Neural cell (in vitro differentiated cells): ENCODE results near the gene TRMT5. TPM values are rescaled to one million over a fixed set of nuclear protein-coding genes. Genes with fewer than 3 reads are reported as not detected.

Experiments
- H2AFZ ChIP-seq: fragments of 200-600, 300-800 bp; sonication (generic), shearing (Covaris generic); 2 replicates; pipeline ENCODE4 v1.6.0; 2014; ENCODE audit warnings: low read depth, mild to moderate bottlenecking, antibody characterized with exemption, low read length, moderate library complexity
- H3F3A ChIP-seq: fragments of 200-600 bp; shearing (Covaris generic); 2 replicates; pipeline ENCODE4 v1.6.1; 2016; ENCODE audit warnings: mild to moderate bottlenecking, moderate library complexity, mixed read lengths, antibody characterized with exemption, low read length; ENCODE audit not compliant: insufficient read depth, poor library complexity, severe bottlenecking
- H3K27ac ChIP-seq: fragments of 200-600, 300-800 bp; sonication (generic), shearing (Covaris generic); 2 replicates; pipeline ENCODE4 v1.5.1; 2014; ENCODE audit warnings: mild to moderate bottlenecking, low read length, moderate library complexity
- H3K27me3 ChIP-seq: fragments of 300-800, 200-600 bp; sonication (generic), shearing (Covaris generic); 2 replicates; pipeline ENCODE4 v1.6.0; 2014; ENCODE audit warnings: mild to moderate bottlenecking, low read depth, low read length, moderate library complexity; ENCODE audit not compliant: insufficient read depth
- H3K36me3 ChIP-seq: fragments of 300-800, 200-600 bp; sonication (generic), shearing (Covaris generic); 2 replicates; pipeline ENCODE4 v1.5.1; 2014; ENCODE audit warnings: mild to moderate bottlenecking, antibody characterized with exemption, low read length, moderate library complexity; ENCODE audit not compliant: insufficient read depth
- H3K4me2 ChIP-seq: fragments of 300-800, 200-600 bp; sonication (generic), shearing (Covaris generic); 2 replicates; pipeline ENCODE4 v1.6.0; 2014; ENCODE audit warnings: mild to moderate bottlenecking, low read length
- H3K4me3 ChIP-seq: fragments of 300-800, 200-600 bp; sonication (generic), shearing (Covaris generic); 2 replicates; pipeline ENCODE4 v1.5.1; 2014; ENCODE audit warnings: mild to moderate bottlenecking, low read length, moderate library complexity
- H3K79me2 ChIP-seq: fragments of 200-600 bp; shearing (Covaris generic); replicated peaks from 2 replicates; pipeline ENCODE4 v1.6.0; 2014; ENCODE audit warnings: mild to moderate bottlenecking, low read length, moderate library complexity; ENCODE audit not compliant: insufficient read depth
- H3K9ac ChIP-seq: fragments of 300-800, 200-600 bp; sonication (generic), shearing (Covaris generic); 2 replicates; pipeline ENCODE4 v1.6.1; 2016; ENCODE audit warnings: mild to moderate bottlenecking, low read length, mixed read lengths
- H3K9me2 ChIP-seq: fragments of 200-600 bp; shearing (Covaris generic); 2 replicates; pipeline ENCODE4 v1.6.1; 2016; ENCODE audit warnings: mild to moderate bottlenecking, low read length, mixed read lengths; ENCODE audit not compliant: insufficient read depth
- H3K9me3 ChIP-seq: fragments of 200-600, 300-800 bp; sonication (generic), shearing (Covaris generic); 2 replicates; pipeline ENCODE4 v1.6.1; 2016; ENCODE audit warnings: mild to moderate bottlenecking, mixed run types, low read length, moderate library complexity, mixed read lengths
- H4K20me1 ChIP-seq: fragments of 200-600 bp; shearing (Covaris generic); 2 replicates; pipeline ENCODE4 v1.6.1; 2016; ENCODE audit warnings: mild to moderate bottlenecking, mixed run types; ENCODE audit not compliant: insufficient read depth
- CTCF ChIP-seq: fragments of 450-650 bp; IDR thresholded peaks from 2 replicates; pipeline ENCODE4 v1.5.1; 2014; ENCODE audit warnings: antibody characterized with exemption, mild to moderate bottlenecking, moderate library complexity; ENCODE audit not compliant: poor library complexity, severe bottlenecking
- EP300 ChIP-seq: fragments of 450-650 bp; conservative IDR thresholded peaks from 2 replicates; pipeline ENCODE4 v1.6.1; 2014; ENCODE audit warnings: antibody characterized with exemption, mild to moderate bottlenecking, moderate library complexity; ENCODE audit not compliant: poor library complexity, severe bottlenecking
- EZH2 ChIP-seq: fragments of 200-600, 300-800 bp; shearing (Covaris generic), sonication (generic); IDR thresholded peaks from 2 replicates; pipeline ENCODE4 v1.6.1; 2014; ENCODE audit warnings: antibody characterized with exemption, low read length, borderline replicate concordance, mild to moderate bottlenecking; ENCODE audit not compliant: insufficient read depth, poor library complexity, severe bottlenecking
- MXI1 ChIP-seq: fragments of 450-650 bp; conservative IDR thresholded peaks from 2 replicates; pipeline ENCODE4 v1.6.1; 2014; ENCODE audit warnings: antibody characterized with exemption, mild to moderate bottlenecking; ENCODE audit not compliant: poor library complexity, severe bottlenecking
- POLR2AphosphoS5 ChIP-seq: IDR thresholded peaks from 2 replicates; pipeline ENCODE4 v1.6.1; 2012
- RAD21 ChIP-seq: fragments of 450-650 bp; conservative IDR thresholded peaks from 2 replicates; pipeline ENCODE4 v1.6.1; 2014; ENCODE audit warnings: antibody characterized with exemption, mild to moderate bottlenecking, moderate library complexity
- REST ChIP-seq: IDR thresholded peaks from 2 replicates; pipeline ENCODE4 v1.6.1; 2012; ENCODE audit warnings: borderline replicate concordance
- SMC3 ChIP-seq: fragments of 450-650 bp; conservative IDR thresholded peaks from 2 replicates; pipeline ENCODE4 v1.6.1; 2014; ENCODE audit warnings: antibody characterized with exemption, mild to moderate bottlenecking, moderate library complexity; ENCODE audit not compliant: poor library complexity
- TAF1 ChIP-seq: IDR thresholded peaks from 2 replicates; pipeline ENCODE4 v1.6.1; 2012; ENCODE audit warnings: low read depth
- polyA plus RNA-seq: library from polyadenylated mRNA; depleted of rRNA; stranded (reverse); fragments of >200 nt; gene quantifications from 2 replicates; pipeline ENCODE4 v1.2.3, GENCODE V29; 2014

Gene TRMT5
- polyA plus RNA-seq, 1 donor from 2014 or later = 7.6 TPM

GRCh38 chr14:60984196-60984595 is 3.3 kb upstream of the TRMT5 start:
- H3K79me2 ChIP-seq = peaks cover 12% of the 10 kb centered on the region
- H3K9me3 ChIP-seq = no peaks in the 10 kb centered on the region
- no peak overlapping the region for H3K27ac ChIP-seq
- H3K4me3 ChIP-seq = no peak overlapping the region
- H3K4me2 ChIP-seq = no peak overlapping the region
- peaks cover 5% of the 10 kb centered on the region for H3F3A ChIP-seq
- H3K27me3 ChIP-seq = no peaks in the 10 kb centered on the region
- peaks cover 6% of the 10 kb centered on the region for H3K36me3 ChIP-seq
- TF ChIP-seq EP300 (no peak), EZH2 (no peak), POLR2AphosphoS5 (no peak), MXI1 (no peak), CTCF (no peak), REST (no peak), SMC3 (no peak), TAF1 (no peak), RAD21 (no peak)
- H3K9me2 ChIP-seq = no peaks in the 10 kb centered on the region
- no peaks in the 10 kb centered on the region for H4K20me1 ChIP-seq
- H2AFZ ChIP-seq = no peak overlapping the region
- no peak overlapping the region for H3K9ac ChIP-seq

GRCh38 chr14:60981633-60982455 is 965 bp upstream of the TRMT5 start:
- Histone ChIP-seq H3F3A (peaks cover 5% of the 10 kb centered on the region), H3K9me2 (no peaks in the 10 kb centered on the region), H3K4me2 (peak overlapping the region; percentile 88), H3K79me2 (peaks cover 12% of the 10 kb centered on the region), H3K4me3 (peak overlapping the region; percentile 84), H2AFZ (peak overlapping the region; percentile 84), H3K9me3 (no peaks in the 10 kb centered on the region), H3K27ac (peak overlapping the region; percentile 82), H3K9ac (peak overlapping the region; percentile 83), H3K27me3 (no peaks in the 10 kb centered on the region), H4K20me1 (no peaks in the 10 kb centered on the region), H3K36me3 (no peaks in the 10 kb centered on the region)
- TF ChIP-seq EP300 = no peak
- TF ChIP-seq POLR2AphosphoS5 = no peak
- no peak for TF ChIP-seq TAF1
- no peak for TF ChIP-seq CTCF
- no peak for TF ChIP-seq SMC3
- no peak for TF ChIP-seq MXI1
